Prostate gland (tissue), 2 donors: ENCODE results near the gene PRAF2. TPM values are rescaled to one million over a fixed set of nuclear protein-coding genes. Genes with fewer than 3 reads are reported as not detected.
A peak's percentile ranks its signal among the peaks of the same experiment; 100 is the strongest.

Source experiments
- DNase-seq: peaks from one replicate; pipeline ENCODE4 v3.0.0-alpha.2; 2019; ENCODE audit warnings: low spot score
- H3K27ac ChIP-seq, 2 donors: fragments of 200-600 bp; sonication (generic); 2 replicates each; pipeline ENCODE4 v1.5.1; 2017 to 2019
- H3K27me3 ChIP-seq: fragments of 200-600 bp; sonication (generic); replicated peaks from 2 replicates; pipeline ENCODE4 v1.5.1; 2019; ENCODE audit not compliant: insufficient read depth
- H3K36me3 ChIP-seq, 2 donors: fragments of 200-600 bp; sonication (generic); 1 replicate in 1 of 2; 2 replicates in 1 of 2; pipeline versions ENCODE4 v1.5.1 to v1.8.1; 2017 to 2019
- H3K4me1 ChIP-seq: fragments of 200-600 bp; sonication (generic); replicated peaks from 2 replicates; pipeline ENCODE4 v1.5.1; 2019
- H3K4me3 ChIP-seq, 2 donors: fragments of 200-600 bp; sonication (generic); 2 replicates each; pipeline ENCODE4 v1.5.1; 2017 to 2019
- H3K9me3 ChIP-seq: fragments of 200-600 bp; sonication (generic); 2 replicates; pipeline ENCODE4 v1.5.1; 2017
- CTCF ChIP-seq, 4 experiments: fragments of 200-600 bp in 2 of 4; fragments of 450-650 bp in 2 of 4; sonication (generic) in 2 of 4; IDR thresholded peaks; 1 replicate in 3 of 4; 2 replicates in 1 of 4; pipeline ENCODE4 v1.5.1; 2016 to 2019; ENCODE audit warnings: antibody characterized with exemption in 4 of 4, mild to moderate bottlenecking in 2 of 4, moderate library complexity in 2 of 4
- POLR2A ChIP-seq: fragments of 450-650 bp; IDR thresholded peaks from one replicate; pipeline ENCODE4 v1.6.1; 2016; ENCODE audit warnings: antibody characterized with exemption, mild to moderate bottlenecking
- POLR2AphosphoS5 ChIP-seq: sonication (generic); formaldehyde crosslinking; IDR thresholded peaks from one replicate; pipeline ENCODE4 v1.6.1; 2017; ENCODE audit warnings: antibody characterized with exemption
- WGBS: methylation state at CpG from one replicate; pipeline ENCODE4 v1.1.5; 2018; 5-methylcytosine and 5-hydroxymethylcytosine counted together
- intact Hi-C: fragments of 100-400 bp; cut with DNase I; formaldehyde crosslinking; loops from one replicate; pipeline ENCODE4 v1.14.2; 2022
- total RNA-seq, 2 donors: library from RNA; depleted of rRNA; stranded (reverse); fragments of >200 nt; gene quantifications; one replicate each; pipeline ENCODE4 v1.1.0, GENCODE V29; 2016

PRAF2 gene
- total RNA-seq, 2 donors from 2014 or later, result 13.9 to 42.9 TPM

GRCh38 chrX:49053223-49054072 lies 20.4 kb downstream of the PRAF2 start:
- Histone ChIP-seq H3K27ac (peak overlapping the region; percentile 82 to 88), H3K4me3 (peak overlapping the region; percentile 55 to 56), H3K27me3 (no peaks in the 10 kb centered on the region), H3K9me3 (no peaks in the 10 kb centered on the region), H3K4me1 (no peaks in the 10 kb centered on the region), H3K36me3 (no peaks in the 10 kb centered on the region)
- DNase-seq, result peak; percentile 22
- intact Hi-C loops, result no loop called here
- WGBS, result 2% methylated on average over 13 of the region's 79 CpGs
- TF ChIP-seq POLR2AphosphoS5 (no peak), CTCF (IDR thresholded peaks at IDR 0.05) (no peak), POLR2A (no peak)

GRCh38 chrX:49043987-49044281 lies 29.9 kb downstream of the PRAF2 start:
- Histone ChIP-seq H3K36me3 (no peaks in the 10 kb centered on the region), H3K4me3 (peak overlapping the region in 1 of 2 donors; percentile 16), H3K9me3 (no peaks in the 10 kb centered on the region), H3K4me1 (no peaks in the 10 kb centered on the region), H3K27ac (peak overlapping the region; percentile 75 to 76), H3K27me3 (no peaks in the 10 kb centered on the region)
- intact Hi-C loops, result loop anchor here (1.0 to 10.0 kb wide), 4 partner anchors 42 to 239 kb away; partner anchors contain the start of genes GRIPAP1, HDAC6, PIM2 and SLC35A2
- TF ChIP-seq POLR2A, result no peak
- TF ChIP-seq POLR2AphosphoS5, result no peak
- TF ChIP-seq CTCF (IDR thresholded peaks at IDR 0.05), result no peak
- no peak for DNase-seq
- 20% methylated on average over 8 of the region's 13 CpGs for WGBS

GRCh38 chrX:49043220-49043986 lies 30.4 kb downstream of the PRAF2 start, which contains the start of gene TFE3:
TFE3 (minus strand) TSS chrX:49043357; CDS start chrX:49043226, 131 bp downstream.
- H3K9me3 ChIP-seq, result no peaks in the 10 kb centered on the region
- peak; percentile 94 for TF ChIP-seq POLR2AphosphoS5
- peak; percentile 77 for TF ChIP-seq POLR2A
- peak in 3 of 4 experiments; percentile 60 to 89 (median 82) for TF ChIP-seq CTCF (IDR thresholded peaks at IDR 0.05)
- H3K27me3 ChIP-seq, result no peaks in the 10 kb centered on the region
- WGBS, result 0% methylated on average over 41 of the region's 67 CpGs
- H3K36me3 ChIP-seq, result no peaks in the 10 kb centered on the region
- peak; percentile 97 for DNase-seq
- intact Hi-C loops, result loop anchor here (1.0 to 10.0 kb wide), 4 partner anchors 41 to 239 kb away; partner anchors contain the start of genes GRIPAP1, HDAC6, PIM2 and SLC35A2
- no peaks in the 10 kb centered on the region for H3K4me1 ChIP-seq
- peak within 1 kb of the TSS; percentile 95 to 97 for H3K27ac ChIP-seq
- peak within 1 kb of the TSS; percentile 63 to 73 for H3K4me3 ChIP-seq

GRCh38 chrX:49042581-49043219 lies 31.1 kb downstream of the PRAF2 start:
- Histone ChIP-seq H3K27me3 (no peaks in the 10 kb centered on the region), H3K27ac (peak overlapping the region; percentile 95 to 97), H3K4me3 (peak overlapping the region; percentile 63 to 73), H3K36me3 (no peaks in the 10 kb centered on the region), H3K4me1 (no peaks in the 10 kb centered on the region), H3K9me3 (no peaks in the 10 kb centered on the region)
- no peak for TF ChIP-seq POLR2AphosphoS5
- no peak for TF ChIP-seq CTCF (IDR thresholded peaks at IDR 0.05)
- TF ChIP-seq POLR2A, result no peak
- DNase-seq, result no peak
- 0% methylated on average over 4 of the region's 29 CpGs for WGBS
- intact Hi-C loops, result loop anchor here (1.0 to 10.0 kb wide), 4 partner anchors 40 to 238 kb away; partner anchors contain the start of genes GRIPAP1, HDAC6, PIM2 and SLC35A2
